SJSA1 (cell line): ENCODE data around the gene TBC1D9B. TPM values are rescaled to one million over a fixed set of nuclear protein-coding genes. Genes with fewer than 3 reads are reported as not detected.

Experiments
- DNase-seq, 2 experiments: peaks; one replicate each; pipeline ENCODE4 v3.0.0-alpha.2; 2015 to 2020; ENCODE audit warnings: low spot score in 2 of 2, low read depth in 1 of 2
- H3K27ac ChIP-seq: fragments of 250-450 bp; sonication (Bioruptor Pico); 2 replicates; pipeline ENCODE4 v1.5.1; 2020; ENCODE audit warnings: mild to moderate bottlenecking, moderate library complexity
- H3K27me3 ChIP-seq: fragments of 250-450 bp; sonication (Bioruptor Pico); replicated peaks from 2 replicates; pipeline ENCODE4 v1.5.1; 2020; ENCODE audit warnings: mild to moderate bottlenecking, moderate library complexity
- H3K36me3 ChIP-seq: fragments of 250-450 bp; sonication (Bioruptor Pico); 2 replicates; pipeline ENCODE4 v1.5.1; 2020; ENCODE audit warnings: mild to moderate bottlenecking
- H3K4me1 ChIP-seq: fragments of 250-450 bp; sonication (Bioruptor Pico); replicated peaks from 2 replicates; pipeline ENCODE4 v1.6.1; 2021; ENCODE audit warnings: mild to moderate bottlenecking
- H3K4me3 ChIP-seq: fragments of 250-450 bp; sonication (Bioruptor Pico); 2 replicates; pipeline ENCODE4 v1.5.1; 2020; ENCODE audit warnings: mild to moderate bottlenecking
- H3K9me3 ChIP-seq: fragments of 250-450 bp; sonication (Bioruptor Pico); replicated peaks from 2 replicates; pipeline ENCODE4 v1.5.1; 2020; ENCODE audit warnings: mild to moderate bottlenecking
- total RNA-seq: library from RNA; depleted of rRNA; stranded (reverse); fragments of >200 nt; shearing (Covaris generic); gene quantifications from 2 replicates; pipeline ENCODE4 v1.2.3, GENCODE V29; 2014; rRNA removed

The TBC1D9B gene
- 41.9 and 43.2 TPM in 2 replicates for total RNA-seq

DNA sequence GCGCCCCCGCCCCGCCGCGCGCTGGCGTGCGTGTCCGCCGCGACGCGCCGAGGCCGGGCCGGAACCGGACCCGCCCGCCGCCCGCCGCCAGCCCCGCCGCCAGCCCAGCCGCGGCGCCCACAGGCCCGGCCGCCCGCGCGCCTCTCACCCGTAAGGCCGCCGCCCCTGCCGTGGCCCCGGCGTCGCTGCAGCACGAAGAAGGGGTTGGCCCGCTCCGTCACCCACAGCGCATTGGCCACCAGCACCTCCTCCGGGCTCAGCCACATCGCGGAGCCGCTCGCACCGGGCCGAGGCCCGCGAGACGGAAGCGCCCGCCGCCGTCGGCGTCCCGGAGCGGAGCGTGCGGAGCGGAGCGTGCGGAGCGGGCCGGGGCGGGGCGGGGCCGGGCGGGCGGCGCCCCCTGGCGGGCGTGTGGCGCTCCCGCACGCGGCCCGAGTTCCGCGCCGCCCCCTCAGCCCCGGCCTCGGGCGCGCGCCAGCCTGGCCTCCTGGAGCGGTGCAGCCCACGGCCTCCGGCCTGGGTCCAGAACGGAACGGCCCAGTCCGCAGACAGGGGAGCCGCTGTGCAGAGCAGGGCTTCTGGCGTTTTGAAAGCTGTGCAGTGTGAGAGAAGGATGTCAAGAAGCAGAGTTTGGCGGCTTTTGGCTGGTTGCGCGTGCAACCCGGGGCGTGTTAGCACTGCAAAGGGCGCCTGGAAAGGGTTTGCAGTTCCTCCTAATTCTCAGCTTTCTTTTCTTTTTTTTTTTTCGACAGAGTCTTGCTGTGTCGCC, at the start of gene TBC1D9B:
Gene TBC1D9B, minus strand, starts transcription at position 342 of the 769 bp plus-strand sequence. Its CDS starts 76 bp downstream, at position 266.
- Histone ChIP-seq H3K36me3 (peaks cover 44% of the 10 kb centered on the region), H3K27ac (peak within 1 kb of the TSS; percentile 55; the same call in 1 of the 2 replicates), H3K4me1 (peaks cover 16% of the 10 kb centered on the region), H3K27me3 (no peaks in the 10 kb centered on the region), H3K4me3 (peak within 1 kb of the TSS; percentile 88), H3K9me3 (0 out of 2 replicates have a peak, but pooled peaks cover 3% of the 10 kb centered on the region)
- DNase-seq = peak in 1 of 2 experiments; percentile 82

DNA sequence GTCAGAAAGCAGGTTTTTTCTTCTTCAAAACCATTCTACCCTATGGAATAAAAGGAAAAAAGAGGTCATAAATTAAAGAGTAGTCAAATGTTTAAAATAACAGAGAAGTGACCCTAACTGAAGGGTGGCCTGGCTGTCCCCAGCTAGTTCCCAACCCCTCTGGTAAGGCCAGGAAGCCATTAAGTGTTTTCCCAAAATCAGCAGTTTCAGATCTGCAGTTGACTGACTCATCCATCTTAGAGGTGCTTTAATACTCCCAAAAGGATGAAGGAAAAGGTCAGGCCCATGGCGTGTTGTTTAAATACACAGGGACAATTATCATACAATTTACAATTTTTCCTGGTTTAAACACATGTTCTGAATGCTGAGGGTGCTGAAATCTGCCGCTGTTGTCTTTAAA, 47.9 kb upstream of the TBC1D9B start:
- Histone ChIP-seq H3K36me3 (no peaks in the 10 kb centered on the region), H3K4me3 (no peak overlapping the region), H3K9me3 (no peaks in the 10 kb centered on the region), H3K27ac (no peak overlapping the region), H3K4me1 (no peaks in the 10 kb centered on the region), H3K27me3 (peaks cover 4% of the 10 kb centered on the region)
- no peak for DNase-seq

DNA sequence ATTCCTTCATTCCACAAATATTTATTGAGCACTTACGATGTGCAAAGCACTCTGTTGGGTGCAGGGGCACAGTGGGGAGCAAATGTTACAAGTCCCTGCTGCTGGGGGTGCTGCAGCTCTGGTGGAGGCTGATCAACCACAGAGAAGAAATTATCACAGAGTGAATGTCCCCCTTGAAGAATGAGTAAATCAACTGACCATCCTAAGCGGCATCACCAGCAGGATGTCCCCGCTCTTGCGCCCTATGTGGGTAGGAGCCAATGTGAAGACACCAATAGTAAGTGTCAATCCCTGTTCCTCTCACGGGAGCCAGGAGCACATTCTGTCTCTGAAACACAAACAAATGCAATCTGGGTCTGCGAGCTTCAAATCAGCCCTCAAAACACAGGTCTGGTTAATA, 47.4 kb upstream of the TBC1D9B start:
- no peak for DNase-seq
- no peaks in the 10 kb centered on the region for H3K9me3 ChIP-seq
- H3K36me3 ChIP-seq = no peaks in the 10 kb centered on the region
- H3K4me1 ChIP-seq = no peaks in the 10 kb centered on the region
- H3K27me3 ChIP-seq = peaks cover 4% of the 10 kb centered on the region
- H3K27ac ChIP-seq = no peak overlapping the region
- no peak overlapping the region for H3K4me3 ChIP-seq

DNA sequence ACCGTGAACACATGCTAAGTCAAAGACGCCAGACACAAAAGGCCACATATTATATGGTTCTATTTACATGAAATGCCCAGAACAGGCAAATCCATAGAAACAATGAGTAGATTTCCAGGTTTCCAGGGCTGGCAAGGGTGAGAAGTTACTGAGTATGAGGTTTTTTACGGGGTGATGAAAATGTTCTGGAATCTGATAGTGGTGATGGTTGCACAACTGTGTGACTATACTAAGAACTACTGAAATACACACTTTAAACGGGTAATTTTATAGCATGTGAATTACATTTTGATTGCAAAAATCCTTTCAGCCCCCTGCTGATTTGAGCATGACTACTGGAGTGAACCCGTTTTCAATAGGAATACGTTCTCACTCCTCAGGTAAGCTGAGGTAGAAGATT, 46.7 kb upstream of the TBC1D9B start:
- Histone ChIP-seq H3K9me3 (no peaks in the 10 kb centered on the region), H3K36me3 (no peaks in the 10 kb centered on the region), H3K4me3 (no peak overlapping the region), H3K27me3 (peaks cover 4% of the 10 kb centered on the region), H3K27ac (no peak overlapping the region), H3K4me1 (no peaks in the 10 kb centered on the region)
- no peak for DNase-seq

DNA sequence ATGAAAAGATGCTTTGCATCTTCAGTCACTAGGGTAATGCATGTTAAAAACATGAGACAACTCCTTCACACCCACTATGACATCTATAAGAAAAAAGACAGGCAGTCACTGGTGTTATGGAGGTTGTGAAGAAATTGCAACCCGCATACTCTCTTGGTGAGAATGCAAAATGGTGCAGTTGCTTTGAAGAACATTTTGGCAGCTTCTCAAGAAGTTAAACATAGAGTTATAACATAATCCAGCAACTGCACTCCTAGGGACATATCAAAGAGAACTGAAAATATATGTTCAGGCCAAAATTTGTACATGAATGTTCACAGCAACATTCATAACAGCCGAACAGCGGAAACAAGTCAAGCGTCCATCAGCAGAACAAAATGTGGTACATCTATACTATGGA, 46.3 kb upstream of the TBC1D9B start:
- no peaks in the 10 kb centered on the region for H3K36me3 ChIP-seq
- DNase-seq = no peak
- H3K9me3 ChIP-seq = no peaks in the 10 kb centered on the region

DNA sequence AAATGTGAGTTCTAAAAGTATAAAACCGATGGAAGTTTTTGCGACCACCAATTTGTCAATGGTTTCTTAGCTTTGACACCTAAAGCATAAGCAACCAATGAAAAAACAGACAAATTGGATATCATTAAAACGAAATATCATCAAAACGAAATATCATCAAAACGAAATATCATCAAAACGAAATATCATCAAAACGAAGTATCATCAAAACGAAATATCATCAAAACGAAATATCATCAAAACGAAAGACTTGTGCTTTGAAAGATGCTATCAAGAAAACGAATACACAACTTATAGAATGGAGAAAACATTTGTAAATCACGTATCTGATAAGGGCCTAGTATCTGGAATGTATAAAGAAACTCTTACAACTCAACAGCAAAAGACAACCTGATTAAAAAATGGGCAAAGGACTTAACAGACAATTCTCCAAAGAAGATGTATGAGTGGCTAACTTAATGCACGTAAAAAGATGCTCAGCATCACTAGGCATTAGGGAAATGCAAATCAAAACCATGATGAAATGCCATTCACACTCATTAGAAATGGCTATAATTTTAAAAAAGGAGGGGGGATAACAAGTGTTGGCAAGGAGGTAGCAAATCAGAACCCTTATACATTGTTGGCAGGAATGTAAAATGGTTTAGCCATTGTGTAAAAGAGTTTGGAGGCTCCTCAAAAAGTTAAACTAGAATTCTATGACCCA, 29.4 kb upstream of the TBC1D9B start:
- peaks cover 3% of the 10 kb centered on the region for H3K9me3 ChIP-seq
- no peak overlapping the region for H3K4me3 ChIP-seq
- DNase-seq = no peak
- no peaks in the 10 kb centered on the region for H3K36me3 ChIP-seq
- peaks cover 26% of the 10 kb centered on the region for H3K27me3 ChIP-seq
- H3K4me1 ChIP-seq = no peaks in the 10 kb centered on the region
- no peak overlapping the region for H3K27ac ChIP-seq

More for the DNA sequence above, 46.3 kb upstream of the TBC1D9B start:
- Histone ChIP-seq H3K4me1 (no peaks in the 10 kb centered on the region), H3K27me3 (peaks cover 4% of the 10 kb centered on the region), H3K27ac (no peak overlapping the region), H3K4me3 (no peak overlapping the region)

DNA sequence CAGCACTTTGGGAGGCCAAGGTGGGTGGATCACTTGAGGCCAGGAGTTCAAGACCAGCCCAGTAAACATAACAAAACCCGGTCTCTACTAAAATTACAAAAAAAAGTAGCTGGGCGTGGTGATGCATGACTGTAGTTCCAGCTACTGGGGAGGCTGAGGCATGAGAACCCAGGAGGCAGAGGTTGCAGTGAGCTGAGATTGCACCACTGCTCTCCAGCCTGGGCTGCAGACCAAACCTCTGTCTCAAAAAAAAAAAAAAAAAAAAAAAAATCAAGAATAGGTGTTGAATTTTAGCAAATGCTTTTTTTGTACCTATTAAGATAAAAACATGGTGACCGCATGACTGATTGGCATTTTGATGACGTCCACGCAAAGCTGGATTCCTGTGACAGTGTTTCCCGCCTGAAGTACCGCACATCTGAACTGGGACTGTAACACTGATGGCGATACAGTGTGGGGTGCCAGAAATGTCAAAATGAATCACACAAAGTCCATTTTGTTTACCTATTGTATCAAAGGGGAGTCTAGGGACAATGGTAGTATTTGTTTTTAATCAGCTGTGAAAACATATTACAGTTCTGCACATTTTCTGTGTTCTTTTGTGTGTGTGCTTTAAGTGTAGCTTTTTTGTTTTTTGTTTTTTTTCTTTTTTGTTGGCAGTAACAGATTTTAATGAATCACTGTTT, 23.2 kb upstream of the TBC1D9B start:
- Histone ChIP-seq H3K36me3 (no peaks in the 10 kb centered on the region), H3K27ac (no peak overlapping the region), H3K4me3 (no peak overlapping the region), H3K9me3 (no peaks in the 10 kb centered on the region), H3K4me1 (peaks cover 7% of the 10 kb centered on the region), H3K27me3 (peaks cover 3% of the 10 kb centered on the region; the same call in 1 of the 2 replicates)
- peak in 1 of 2 experiments; percentile 28 for DNase-seq

DNA sequence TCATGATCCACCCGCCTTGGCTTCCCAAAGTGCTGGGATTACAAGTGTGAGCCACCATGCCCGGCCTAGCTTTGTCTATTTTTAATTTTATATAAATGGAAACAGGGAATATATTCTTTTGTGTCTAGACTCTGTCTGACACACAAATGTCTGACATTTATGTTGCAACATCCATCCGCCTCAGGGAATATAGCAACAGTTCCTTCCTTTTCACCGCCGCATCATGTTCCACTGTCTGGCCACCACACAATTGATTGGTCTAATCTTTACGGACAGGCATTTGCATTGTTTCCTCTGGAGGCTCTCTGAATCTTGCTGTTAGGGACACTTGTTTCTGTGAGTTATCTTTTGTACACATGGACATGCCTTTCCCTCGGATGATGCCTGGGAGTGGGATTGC, 20.1 kb upstream of the TBC1D9B start:
- H3K27ac ChIP-seq = no peak overlapping the region

DNA sequence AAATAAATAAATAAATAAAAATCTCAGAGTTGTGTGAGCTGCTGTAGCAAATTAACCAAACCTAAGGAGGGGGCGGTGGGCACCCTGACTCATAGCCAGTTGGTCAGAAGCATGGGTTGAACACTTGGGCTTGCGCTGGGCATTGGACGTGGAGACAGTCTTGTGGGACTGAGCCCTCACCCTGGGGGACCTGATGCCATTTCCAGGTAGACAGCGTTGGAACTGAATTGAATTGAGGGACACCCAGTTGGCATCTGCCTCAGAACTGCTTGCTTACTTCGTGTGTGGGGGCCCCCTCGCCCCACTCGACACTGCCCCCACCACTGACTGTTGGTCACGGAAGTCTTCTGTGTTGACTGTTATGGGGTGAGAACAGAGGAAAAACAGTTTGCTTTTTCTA, 19.0 kb upstream of the TBC1D9B start:
- no peak for DNase-seq
- Histone ChIP-seq H3K4me3 (no peak overlapping the region), H3K27me3 (peaks cover 8% of the 10 kb centered on the region), H3K27ac (no peak overlapping the region), H3K36me3 (no peaks in the 10 kb centered on the region), H3K4me1 (peaks cover 7% of the 10 kb centered on the region), H3K9me3 (no peaks in the 10 kb centered on the region)

More for the DNA sequence above, 20.1 kb upstream of the TBC1D9B start:
- DNase-seq = no peak
- H3K27me3 ChIP-seq = no peaks in the 10 kb centered on the region
- no peak overlapping the region for H3K4me3 ChIP-seq
- peaks cover 7% of the 10 kb centered on the region for H3K4me1 ChIP-seq
- no peaks in the 10 kb centered on the region for H3K36me3 ChIP-seq
- H3K9me3 ChIP-seq = no peaks in the 10 kb centered on the region

DNA sequence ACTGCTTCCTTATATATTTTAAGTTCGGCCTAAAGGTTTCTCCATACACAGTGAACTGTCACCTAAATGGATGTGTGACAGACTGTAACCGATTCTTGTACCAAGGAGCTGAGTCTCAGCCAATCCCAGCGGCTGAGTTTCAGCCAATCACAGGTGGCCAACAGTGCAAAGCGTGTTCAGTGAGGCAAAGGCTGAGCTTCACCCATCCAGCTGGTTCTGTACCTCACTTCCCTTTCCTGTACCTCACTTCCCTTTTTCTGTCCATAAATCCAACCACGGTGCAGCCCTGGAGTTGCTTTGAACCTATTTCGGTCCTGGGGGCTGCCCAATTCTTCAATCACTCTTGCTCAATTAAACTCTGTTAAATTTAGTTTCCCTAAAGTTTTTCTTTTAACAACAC, 15.7 kb upstream of the TBC1D9B start:
- no peak for DNase-seq
- Histone ChIP-seq H3K27me3 (peaks cover 16% of the 10 kb centered on the region), H3K4me3 (no peak overlapping the region), H3K36me3 (no peaks in the 10 kb centered on the region), H3K4me1 (no peaks in the 10 kb centered on the region), H3K27ac (no peak overlapping the region), H3K9me3 (no peaks in the 10 kb centered on the region)

DNA sequence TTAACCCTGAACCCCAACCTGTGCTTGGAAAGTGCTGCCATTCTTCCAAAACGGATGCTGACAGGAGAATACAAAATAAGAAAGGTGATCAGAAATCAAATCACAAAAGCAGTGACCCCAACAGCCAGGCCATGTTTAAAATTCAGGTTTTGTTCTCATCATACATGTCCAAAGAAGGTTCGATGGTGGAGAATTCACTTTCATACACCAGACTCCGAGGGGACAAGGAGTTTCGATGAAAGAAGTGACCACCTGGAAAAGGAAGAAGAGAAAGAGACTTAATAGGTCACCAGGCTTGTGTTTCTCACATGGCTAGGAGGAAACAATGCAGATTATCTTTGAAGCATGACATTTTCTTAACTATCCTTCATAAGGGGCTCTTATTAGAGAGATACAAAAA, 12.5 kb upstream of the TBC1D9B start:
- Histone ChIP-seq H3K9me3 (no peaks in the 10 kb centered on the region), H3K27me3 (peaks cover 16% of the 10 kb centered on the region), H3K4me1 (no peaks in the 10 kb centered on the region), H3K27ac (no peak overlapping the region), H3K4me3 (no peak overlapping the region), H3K36me3 (no peaks in the 10 kb centered on the region)
- DNase-seq = no peak

DNA sequence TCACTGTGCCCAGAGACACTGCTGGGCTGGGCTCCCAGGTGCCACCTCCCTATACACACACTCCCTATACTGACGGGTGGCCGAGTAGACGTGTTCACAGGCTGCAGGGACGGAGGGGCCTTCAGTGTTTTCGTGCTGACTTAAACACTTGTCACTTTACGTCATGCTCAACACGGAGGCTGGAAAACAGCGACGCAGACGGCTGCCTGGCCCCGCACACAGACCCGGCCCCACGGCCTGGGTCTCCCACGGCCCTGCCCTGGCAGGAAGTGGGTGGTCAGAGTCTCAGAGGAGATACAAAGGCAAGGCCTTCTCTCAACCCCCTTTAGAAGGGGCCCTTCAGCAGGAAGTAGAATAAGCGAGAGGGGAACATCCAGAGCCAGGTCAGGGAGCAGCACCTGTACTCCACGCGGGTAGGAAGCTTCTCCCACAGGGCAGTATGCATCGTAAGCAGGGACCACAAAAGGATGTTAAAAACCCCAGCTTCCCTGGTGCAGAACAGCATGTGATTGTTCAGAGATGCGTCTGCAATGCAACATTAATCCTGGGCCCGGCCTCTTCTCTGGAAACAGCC, 11.9 kb upstream of the TBC1D9B start:
- no peak for DNase-seq
- Histone ChIP-seq H3K27ac (no peak overlapping the region), H3K9me3 (no peaks in the 10 kb centered on the region), H3K4me3 (no peak overlapping the region), H3K27me3 (peaks cover 16% of the 10 kb centered on the region), H3K36me3 (no peaks in the 10 kb centered on the region), H3K4me1 (no peaks in the 10 kb centered on the region)

DNA sequence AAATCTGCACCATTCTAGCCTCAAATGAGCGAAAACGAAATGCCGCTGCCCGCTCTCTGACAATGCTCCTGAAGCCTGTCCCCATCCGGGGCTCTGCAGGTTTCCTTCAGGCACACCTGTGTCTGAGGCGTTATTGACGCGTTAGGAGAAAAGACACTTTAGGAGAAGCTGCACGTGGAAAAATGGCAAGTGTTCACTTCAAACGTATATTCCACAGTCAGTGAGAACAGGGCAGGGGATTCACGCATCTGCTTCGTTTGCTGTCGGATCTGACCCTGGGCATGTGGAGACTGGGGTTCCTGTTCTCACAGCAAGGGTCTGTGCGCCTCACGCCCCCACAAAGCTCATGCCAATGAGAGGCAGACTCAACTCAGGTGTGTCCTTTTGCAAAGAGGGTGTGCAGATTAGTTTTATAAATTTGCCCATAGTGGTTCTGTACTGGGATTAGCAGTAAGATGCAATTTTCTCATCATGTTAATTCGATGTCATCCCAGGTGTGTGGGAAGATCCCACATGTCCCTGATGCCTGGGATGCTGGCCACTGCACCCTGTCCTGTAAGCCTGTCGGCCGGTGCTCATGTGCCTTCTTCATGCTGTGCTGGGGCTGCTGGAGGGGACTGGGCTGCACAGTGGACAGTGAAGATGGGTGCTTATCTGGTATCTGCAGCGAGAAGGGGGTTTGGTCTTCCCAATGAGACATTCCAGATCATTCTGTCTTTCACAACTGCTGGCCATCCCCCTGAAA, 11.2 kb upstream of the TBC1D9B start:
- H3K27ac ChIP-seq = no peak overlapping the region
- H3K4me1 ChIP-seq = 0 out of 2 replicates have a peak, but pooled peaks cover 5% of the 10 kb centered on the region

More for the DNA sequence above, 11.2 kb upstream of the TBC1D9B start:
- DNase-seq = no peak
- H3K36me3 ChIP-seq = no peaks in the 10 kb centered on the region
- no peak overlapping the region for H3K4me3 ChIP-seq
- no peaks in the 10 kb centered on the region for H3K9me3 ChIP-seq
- H3K27me3 ChIP-seq = peaks cover 16% of the 10 kb centered on the region
